HG03159 (cell line): Measurements from ENCODE around the gene HOXB5.

Experiments used
- ATAC-seq: cut with Tn5 transposase; IDR thresholded peaks from one replicate; pipeline ENCODE4 v1.9.1; 2021; ENCODE audit warnings: mild to moderate bottlenecking, moderate library complexity; ENCODE audit not compliant: unreplicated experiment

The HOXB5 gene

GRCh38 chr17:48593126-48593829 is at the start of gene HOXB5:
Gene HOXB5 (minus strand): TSS chr17:48593779. CDS start chr17:48593682, 97 bp downstream.
- ATAC-seq, result no peak

DNA sequence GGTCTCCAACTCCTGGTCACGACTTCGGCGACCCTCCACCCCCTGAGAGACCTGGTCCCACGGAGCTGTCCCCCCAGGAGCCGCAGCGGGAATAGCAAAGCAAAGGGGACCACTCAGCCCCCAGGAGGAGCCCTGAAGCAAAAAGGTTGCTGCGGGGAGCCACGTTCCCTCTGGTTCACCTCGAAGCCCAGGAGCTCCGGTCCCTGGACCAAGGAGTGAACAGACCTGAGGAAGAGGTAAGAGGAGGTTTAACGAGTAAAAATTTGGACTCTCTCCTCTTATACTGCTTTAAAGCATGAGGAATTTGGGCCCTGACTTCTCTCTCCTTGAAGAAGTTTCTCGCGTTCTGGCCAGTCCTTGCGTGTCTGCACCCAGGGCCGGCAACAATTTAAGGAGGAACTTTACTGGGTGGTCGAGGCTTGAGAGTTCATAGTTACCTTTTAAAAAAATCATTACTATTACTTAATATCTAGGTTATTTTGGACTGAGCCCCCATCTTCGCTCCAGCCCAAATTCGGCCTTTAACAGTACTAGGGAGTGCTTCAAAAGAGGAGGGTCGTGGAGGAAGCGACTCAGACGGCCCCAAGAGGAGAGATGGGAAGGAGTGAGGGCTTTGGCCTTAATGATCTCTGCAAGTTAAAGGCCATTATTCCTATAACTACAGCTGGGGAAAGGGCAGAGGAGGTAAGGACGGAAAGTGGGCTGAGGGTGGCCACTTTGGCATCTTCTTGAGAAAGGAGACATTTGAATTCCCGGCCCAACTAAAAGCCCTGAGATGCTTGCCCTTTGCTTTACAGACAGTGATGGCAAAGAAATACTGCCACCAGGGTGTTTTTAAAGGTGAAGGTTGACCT is 49.5 kb upstream of the HOXB5 start:
- no peak for ATAC-seq

DNA sequence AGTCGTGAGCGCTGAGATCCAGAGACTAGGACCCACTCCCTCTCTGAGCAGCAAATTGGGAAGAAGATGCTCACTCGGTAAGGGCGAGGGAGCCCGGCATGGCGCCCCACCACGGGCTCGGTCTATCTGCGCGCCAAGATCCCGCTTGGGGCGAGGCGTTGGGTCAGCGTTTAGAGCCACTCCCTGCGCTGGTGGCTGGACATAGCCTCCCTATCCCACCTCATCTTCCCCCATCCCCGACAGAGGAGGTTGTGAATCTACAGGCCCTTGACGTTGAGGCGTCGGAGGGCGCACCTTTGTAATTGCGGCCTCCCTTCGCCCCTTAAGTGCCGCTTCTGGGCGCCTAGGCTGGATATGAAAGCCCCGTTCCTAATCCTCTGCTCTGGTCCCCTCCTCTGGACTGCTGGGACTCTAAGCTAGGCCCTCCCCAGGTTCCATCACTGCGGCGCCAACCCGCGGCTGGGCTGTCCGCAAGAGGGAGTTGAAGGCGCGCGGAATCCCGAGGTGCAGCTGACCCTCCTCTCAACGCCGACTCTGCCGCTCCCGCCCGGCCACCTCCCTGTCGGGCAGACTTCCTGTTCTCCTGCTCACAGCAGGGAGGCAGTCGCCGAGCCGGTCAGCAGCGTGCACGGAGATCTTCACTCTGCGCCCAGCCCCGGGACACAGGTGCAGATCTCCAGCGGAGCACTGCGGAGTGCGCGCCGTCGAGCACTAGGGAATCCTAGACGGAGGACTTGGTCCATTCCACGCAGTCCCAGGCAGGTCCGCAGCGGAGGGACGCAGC is 48.7 kb upstream of the HOXB5 start:
- no peak for ATAC-seq

DNA sequence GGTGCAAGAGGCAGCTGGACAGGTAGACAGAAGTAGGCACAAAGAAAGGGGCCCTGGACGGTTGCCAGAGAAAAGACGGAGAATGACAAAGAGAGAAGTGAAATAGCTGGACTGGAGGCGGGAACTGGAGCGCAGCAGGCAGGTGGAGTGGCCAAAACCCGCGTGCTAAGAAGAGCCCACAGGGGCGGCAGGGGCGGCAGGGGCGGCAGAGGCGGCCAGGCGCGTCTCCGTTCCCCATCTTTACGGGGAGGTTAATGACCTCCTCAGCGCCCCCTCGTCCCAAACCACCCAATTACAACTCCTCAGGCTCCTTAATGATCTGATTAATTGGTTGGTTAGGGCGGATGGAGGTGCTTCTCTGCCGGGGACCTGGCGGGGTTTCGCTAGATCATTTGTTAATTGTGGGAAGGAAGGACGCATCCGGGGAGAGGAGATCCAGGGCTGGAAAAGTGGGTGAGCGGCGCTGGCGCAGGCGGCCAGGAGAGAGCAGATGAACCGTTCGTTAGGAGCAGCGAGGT is 48.0 kb upstream of the HOXB5 start:
- ATAC-seq, result no peak

GRCh38 chr17:48640858-48641180 is 47.2 kb upstream of the HOXB5 start:
- no peak for ATAC-seq

- ATAC-seq, result no peak
Measured at GRCh38 chr17:48639982-48640857, 46.6 kb upstream of the HOXB5 start.

- no peak for ATAC-seq
Measured at GRCh38 chr17:48639136-48639535, 45.6 kb upstream of the HOXB5 start.

DNA sequence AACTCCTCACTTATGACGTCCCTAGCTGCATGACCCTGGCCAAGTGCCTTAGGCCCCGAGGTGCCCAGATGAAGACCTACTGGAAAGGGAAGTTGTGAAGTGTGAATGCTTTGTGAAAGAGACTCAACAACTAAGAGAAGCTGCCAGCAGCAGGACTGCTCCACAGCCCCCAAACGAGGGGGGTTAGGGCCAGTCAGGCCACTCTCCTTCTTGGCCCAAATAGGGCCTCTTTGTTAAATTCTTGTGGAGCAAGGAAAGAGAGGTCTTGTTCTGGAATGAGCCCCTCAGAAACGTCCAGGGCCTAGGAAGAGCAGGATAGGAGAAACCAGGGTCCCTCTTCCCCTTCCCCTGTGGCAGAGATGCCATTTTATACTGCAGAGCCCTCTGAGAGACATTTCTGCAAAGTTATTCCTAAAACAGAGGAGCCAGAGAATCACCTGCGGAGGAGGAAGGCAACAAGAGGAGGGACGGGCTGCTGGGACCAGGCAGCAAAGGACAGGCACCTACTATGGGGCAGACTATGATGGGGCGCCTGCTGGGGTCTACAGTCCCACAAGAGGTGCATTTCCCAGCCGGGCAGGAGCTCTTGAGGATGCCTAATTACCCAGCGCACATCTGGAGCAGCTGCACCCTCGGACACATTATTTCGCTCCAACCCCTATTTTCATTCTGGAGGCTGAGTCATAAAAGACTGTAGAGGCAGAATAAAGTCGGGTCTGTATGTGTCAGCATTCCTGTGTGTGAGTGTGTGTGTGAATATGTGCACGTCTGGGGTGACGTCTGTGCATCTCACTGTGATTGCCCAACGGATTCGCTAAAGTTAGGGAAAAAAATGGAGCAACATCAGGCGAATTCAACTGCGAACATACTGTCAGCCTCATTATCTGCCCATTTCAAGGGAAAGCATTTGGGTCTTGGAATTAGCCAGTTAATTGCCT is 44.0 kb upstream of the HOXB5 start:
- ATAC-seq, result no peak

- peak; percentile 62 for ATAC-seq
Measured at GRCh38 chr17:48636177-48637018, 42.8 kb upstream of the HOXB5 start.

DNA sequence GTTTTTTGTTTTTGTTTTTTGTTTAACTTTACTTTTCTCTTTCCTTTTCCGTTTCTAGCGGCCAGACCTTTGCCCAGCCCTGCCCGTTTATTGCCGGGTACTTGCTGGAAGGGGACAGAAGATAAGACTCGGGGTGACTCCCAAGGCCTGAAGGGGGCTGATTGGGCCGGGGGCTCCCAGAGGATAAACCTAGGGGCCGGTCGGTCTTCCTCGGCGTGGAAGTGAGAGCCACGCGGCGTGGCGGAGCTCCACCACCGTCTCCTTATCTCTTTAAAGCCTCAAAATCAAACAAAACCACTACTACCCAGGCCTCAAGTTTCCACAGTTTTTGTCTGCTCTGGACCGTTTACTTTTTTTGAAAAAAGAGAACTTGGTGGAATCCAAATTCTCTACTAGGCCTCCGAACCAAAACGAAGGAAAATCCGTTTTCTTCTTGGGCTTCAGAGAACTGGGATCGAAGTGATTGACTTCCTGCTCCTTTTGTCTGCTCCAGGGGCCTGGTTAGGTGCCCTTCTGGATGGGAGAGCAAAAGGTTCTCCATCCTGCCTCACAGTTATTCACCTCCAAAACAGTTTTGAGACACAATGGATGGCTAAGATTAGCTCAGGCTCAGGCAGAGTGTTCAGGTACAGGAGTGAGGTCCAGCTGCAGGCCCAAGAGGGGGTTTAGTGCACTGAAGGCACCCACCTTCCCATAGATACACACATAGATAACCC is 41.1 kb upstream of the HOXB5 start:
- no peak for ATAC-seq

DNA sequence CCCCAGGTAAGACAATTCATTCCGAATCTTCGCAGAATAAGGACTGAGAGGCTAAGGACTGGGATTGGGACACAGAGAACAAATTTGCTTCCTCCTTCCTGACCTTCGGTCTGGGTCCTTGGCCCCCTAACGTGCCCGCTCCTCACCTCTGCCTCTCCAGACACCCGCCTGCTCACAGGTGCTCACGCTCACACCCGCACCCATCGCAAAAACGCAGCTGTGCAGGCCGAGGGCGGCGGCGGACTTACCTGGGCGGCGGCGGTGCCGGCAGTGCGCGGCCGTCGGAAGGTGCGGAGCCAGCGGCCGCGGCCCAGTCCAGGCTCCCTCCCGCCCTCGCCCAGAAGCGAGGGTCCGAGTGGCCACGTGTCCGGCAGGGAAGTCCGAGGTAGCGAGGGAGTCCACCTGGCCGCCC is 39.7 kb upstream of the HOXB5 start:
- no peak for ATAC-seq

DNA sequence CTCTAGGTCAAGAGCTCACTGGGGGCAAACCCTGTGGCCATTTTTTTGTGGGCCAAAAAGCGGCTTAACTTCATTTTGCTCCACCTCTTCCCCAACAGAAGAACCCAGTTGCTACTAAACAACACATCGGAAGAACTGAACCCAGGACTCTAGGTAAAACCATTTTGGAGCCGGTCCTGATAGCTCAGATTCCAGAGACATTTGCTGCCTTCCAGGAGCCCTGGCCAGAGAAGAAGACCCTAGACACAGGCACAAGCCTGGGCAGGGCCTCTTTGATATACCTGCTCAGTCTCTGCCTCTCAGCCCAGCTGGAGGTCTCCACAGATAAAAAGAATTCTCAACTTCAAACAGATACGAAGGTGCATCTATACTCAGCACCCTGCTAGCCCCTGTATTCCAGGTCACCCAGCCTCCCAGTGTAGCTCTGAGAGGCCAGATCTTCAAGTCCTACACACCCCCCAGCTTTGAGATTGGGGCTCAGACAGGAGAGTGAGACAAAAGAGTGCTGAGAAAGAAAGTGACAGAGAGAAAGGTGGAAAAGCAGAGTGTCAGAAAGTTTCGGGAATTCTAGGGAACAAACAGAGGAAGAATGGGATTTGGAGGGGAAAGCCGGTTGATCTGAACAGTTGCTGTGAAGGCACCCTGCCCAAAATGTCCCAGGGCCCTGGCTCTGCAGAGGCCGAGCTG is 39.1 kb upstream of the HOXB5 start:
- no peak for ATAC-seq

DNA sequence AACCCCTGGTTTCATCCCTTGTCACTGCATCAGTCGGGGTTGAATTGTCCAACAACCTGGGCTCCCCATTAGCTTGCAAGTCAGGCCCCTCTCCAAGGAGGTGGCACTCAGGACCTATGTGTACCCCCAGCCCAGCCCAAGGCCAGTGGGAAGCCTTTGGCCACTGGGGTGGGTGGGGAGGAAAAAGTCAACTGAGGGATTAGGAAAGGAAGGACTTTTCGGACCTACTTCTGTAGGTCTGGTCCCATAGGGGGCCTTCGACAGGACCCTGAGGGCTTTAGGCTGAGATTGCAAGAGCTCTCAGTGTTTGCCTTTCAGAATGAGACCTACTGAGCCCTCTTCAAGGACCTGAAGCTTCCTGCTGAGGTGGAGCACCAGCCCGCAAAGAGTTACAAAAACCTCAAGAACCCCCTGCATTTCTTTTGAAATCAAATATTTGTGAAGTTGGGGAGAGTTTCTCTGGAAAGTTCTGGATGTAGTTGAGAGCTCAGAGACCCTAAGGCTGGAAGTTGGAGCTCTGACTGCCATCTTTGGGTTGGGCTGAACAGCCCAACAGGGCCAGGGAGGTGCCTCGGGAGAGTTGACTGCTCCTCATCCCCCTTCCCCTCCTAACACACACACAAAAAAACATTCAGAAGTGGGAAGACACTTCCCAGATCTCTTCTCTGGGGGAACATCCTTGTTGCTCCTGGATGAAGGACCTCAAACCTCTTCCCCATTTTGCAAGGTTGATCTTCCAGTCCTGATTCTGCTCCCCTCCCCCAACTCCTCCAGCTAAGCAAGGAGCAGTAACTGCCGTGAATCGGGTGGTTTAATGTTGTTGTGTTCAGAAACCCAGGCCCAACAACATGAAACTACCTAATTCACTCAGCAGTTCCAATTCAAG is 38.4 kb upstream of the HOXB5 start:
- ATAC-seq, result no peak

DNA sequence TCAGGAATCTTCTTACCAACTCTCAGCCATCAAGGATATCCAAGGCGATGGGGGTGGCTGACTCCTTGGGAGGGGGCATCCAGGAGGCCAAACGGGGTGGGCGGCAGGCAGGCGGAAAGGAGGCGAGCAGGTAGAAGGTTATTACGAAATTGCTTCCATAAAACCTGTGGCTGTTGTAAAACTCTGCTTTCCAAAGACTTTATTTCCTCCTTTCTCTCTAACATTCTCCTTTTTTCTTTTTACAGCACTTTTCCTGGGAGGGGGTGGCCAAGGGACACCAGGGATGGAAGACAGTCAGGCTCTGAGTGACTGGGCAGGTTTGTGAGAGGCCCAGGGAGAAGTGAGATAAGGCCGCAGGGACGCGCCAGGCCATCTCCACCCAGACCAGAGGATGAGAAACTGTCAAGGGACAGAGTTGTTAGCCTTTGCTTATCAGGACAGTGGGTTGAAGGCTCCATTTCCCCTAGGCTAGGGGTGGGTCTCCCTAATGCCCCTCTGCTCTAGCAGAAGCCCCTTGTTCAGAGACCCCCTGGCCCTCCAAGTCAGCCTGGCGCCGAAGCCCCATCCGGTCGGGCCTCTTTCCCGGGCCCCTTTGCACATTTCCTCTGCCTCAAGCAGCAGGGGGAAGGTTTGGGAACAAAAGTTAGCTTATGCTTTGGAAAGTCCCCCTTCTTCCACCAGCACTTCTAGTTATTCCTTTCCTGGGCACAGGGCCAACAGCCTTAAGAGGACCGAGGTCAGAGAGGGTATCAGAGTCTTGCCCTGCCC is 37.5 kb upstream of the HOXB5 start:
- no peak for ATAC-seq
